Esophagus (tissue), 2 donors: ENCODE results near the gene AAK1. TPM values are rescaled to one million over a fixed set of nuclear protein-coding genes. Genes with fewer than 3 reads are reported as not detected.
A peak's percentile ranks its signal among the peaks of the same experiment; 100 is the strongest.
"Not testable (repeated sequence)": the region's sequence is repeated elsewhere in the genome, so short reads cannot be mapped to it uniquely, and the experiment has no call there.

Source experiments
- H3K27ac ChIP-seq, 2 donors: one replicate each; pipeline ENCODE4 v1.5.1; 2013; ENCODE audit warnings: low read depth in 2 of 2, mild to moderate bottlenecking in 2 of 2, inconsistent platforms in 1 of 2, low read length in 1 of 2, moderate library complexity in 1 of 2
- H3K27me3 ChIP-seq, 2 donors: one replicate each; pipeline ENCODE4 v1.6.1; 2013; ENCODE audit warnings: low read length in 2 of 2, control low read depth in 1 of 2, mild to moderate bottlenecking in 1 of 2; ENCODE audit not compliant: insufficient read depth in 2 of 2, control insufficient read depth in 1 of 2
- H3K36me3 ChIP-seq, 2 donors: one replicate each; pipeline ENCODE4 v1.6.1; 2013; ENCODE audit warnings: low read length in 1 of 2; ENCODE audit not compliant: control insufficient read depth in 2 of 2, insufficient read depth in 2 of 2
- H3K4me1 ChIP-seq, 2 donors: one replicate each; pipeline ENCODE4 v1.6.1; 2013; ENCODE audit warnings: low read length in 1 of 2; ENCODE audit not compliant: control insufficient read depth in 2 of 2, insufficient read depth in 2 of 2
- H3K4me3 ChIP-seq, 2 donors: one replicate each; pipeline ENCODE4 v1.5.1; 2013; ENCODE audit warnings: low read length in 2 of 2, mild to moderate bottlenecking in 2 of 2, low read depth in 1 of 2, moderate library complexity in 1 of 2
- H3K9me3 ChIP-seq, 2 donors: one replicate each; pipeline ENCODE4 v1.6.1; 2013; ENCODE audit warnings: mild to moderate bottlenecking in 2 of 2, low read depth in 1 of 2, low read length in 1 of 2, moderate library complexity in 1 of 2; ENCODE audit not compliant: control insufficient read depth in 2 of 2, insufficient read depth in 1 of 2
- WGBS, 2 donors: extraction: QIAGEN DNeasy Blood & Tissue Kit; methylation state at CpG; one replicate each; pipeline ENCODE4 v1.1.7; 2013; 5-methylcytosine and 5-hydroxymethylcytosine counted together
- polyA plus RNA-seq, 2 donors: library from polyadenylated mRNA; stranded (reverse); fragments of 200-250 nt; gene quantifications; one replicate each; pipeline ENCODE4 v1.2.3, GENCODE V29; 2013
- donor health status: healthy with polysubstance abuse.
- donor health status: Bipolar disorder and iron deficiency.

AAK1 gene
- polyA plus RNA-seq, 2 donors = 4.4 to 8.4 TPM

DNA sequence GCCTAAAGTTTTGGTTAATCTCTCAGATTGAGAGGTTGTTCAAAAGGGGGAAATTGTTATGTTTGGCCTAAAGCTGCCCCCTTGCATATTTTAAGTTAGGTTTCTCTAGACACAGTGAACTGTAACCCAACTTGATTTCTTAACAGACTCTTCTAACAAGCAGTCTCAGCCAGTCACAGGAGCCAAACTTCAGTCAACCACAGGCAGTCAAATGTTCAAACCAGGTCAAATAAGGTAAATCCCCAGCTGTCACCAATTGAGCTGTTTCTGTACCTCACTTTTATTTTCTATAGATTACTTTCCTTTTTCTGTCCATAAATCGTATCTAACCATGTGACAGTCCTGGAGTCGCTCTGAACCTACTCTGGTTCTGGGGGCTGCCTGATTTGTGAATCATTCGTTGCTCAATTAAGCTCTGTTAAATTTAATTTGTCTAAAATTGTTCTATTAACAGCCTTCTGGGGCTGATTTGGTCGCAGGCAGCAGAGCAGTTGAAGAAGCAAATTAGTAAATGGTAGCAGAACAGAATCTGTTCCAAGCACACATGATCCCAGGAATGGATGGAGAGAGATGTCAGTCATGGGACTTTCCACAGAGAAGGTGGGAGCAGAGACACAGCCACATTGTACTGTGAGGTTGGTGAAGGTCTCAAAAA is 189.9 kb downstream of the AAK1 start:
- H3K4me1 ChIP-seq = no peaks in the 10 kb centered on the region
- no peak overlapping the region for H3K27ac ChIP-seq
- no peak overlapping the region for H3K4me3 ChIP-seq
- no peaks in the 10 kb centered on the region for H3K9me3 ChIP-seq
- H3K36me3 ChIP-seq = no peaks in the 10 kb centered on the region
- 71 to 75% methylated on average over 4 of the region's 4 CpGs for WGBS, 2 donors
- H3K27me3 ChIP-seq = no peaks in the 10 kb centered on the region

DNA sequence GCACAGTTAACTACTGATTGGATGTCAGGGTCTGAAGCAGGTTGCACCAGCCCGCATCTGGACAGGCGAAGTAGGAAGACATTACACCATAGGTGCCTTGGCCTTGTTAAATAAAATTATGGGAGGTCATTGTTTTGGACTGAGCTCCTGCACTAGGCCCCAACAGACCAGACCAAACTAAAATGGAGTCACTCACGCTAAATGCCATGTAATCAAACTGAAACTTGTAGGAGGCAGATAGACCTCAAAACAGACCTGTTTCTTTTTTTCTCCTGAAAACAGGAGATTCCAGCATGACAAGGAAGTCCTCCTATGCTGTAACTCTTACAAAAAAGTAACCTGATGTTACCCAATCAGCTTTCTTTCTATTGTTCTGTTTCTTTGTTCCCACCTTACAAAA is 190.9 kb downstream of the AAK1 start:
- H3K36me3 ChIP-seq = no peaks in the 10 kb centered on the region
- no peaks in the 10 kb centered on the region for H3K4me1 ChIP-seq
- H3K9me3 ChIP-seq = no peaks in the 10 kb centered on the region
- no peaks in the 10 kb centered on the region for H3K27me3 ChIP-seq
- no peak overlapping the region for H3K27ac ChIP-seq
- no peak overlapping the region for H3K4me3 ChIP-seq
- 91 to 93% methylated on average over 3 of the region's 3 CpGs for WGBS, 2 donors

GRCh38 chr2:69450735-69451416 is 192.7 kb downstream of the AAK1 start:
- Histone ChIP-seq H3K4me3 (no peak overlapping the region), H3K36me3 (no peaks in the 10 kb centered on the region), H3K27me3 (no peaks in the 10 kb centered on the region), H3K9me3 (no peaks in the 10 kb centered on the region), H3K4me1 (no peaks in the 10 kb centered on the region), H3K27ac (no peak overlapping the region)
- 73 to 80% methylated on average over 6 of the region's 6 CpGs for WGBS, 2 donors

GRCh38 chr2:69449906-69450305 is 193.6 kb downstream of the AAK1 start:
- no peak overlapping the region for H3K4me3 ChIP-seq
- no peaks in the 10 kb centered on the region for H3K4me1 ChIP-seq
- H3K27ac ChIP-seq = no peak overlapping the region
- no peaks in the 10 kb centered on the region for H3K9me3 ChIP-seq
- WGBS, 2 donors = 88 to 91% methylated on average over 5 of the region's 5 CpGs
- H3K36me3 ChIP-seq = no peaks in the 10 kb centered on the region
- no peaks in the 10 kb centered on the region for H3K27me3 ChIP-seq

DNA sequence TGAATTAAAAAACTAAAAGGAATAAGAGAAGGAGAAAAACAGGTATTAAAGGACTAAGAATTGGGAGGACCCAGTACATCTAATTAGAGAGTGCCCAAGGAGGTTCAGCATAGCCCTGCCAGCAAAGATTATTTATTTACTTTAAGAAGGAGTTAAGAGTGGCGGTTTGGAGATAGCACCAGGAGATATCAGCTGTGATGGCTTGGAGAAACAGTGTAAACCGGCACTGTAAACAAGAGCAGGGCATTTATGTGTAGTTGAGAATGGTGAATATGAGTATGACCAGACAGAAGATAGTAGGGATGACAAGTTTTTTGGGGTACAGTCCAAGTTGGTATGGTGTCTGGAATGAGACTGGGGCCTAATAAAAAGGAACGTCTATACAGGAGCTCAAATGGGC is 199.9 kb downstream of the AAK1 start:
- H3K27ac ChIP-seq, H3K27me3 ChIP-seq, H3K36me3 ChIP-seq, H3K4me3 ChIP-seq, H3K9me3 ChIP-seq, H3K4me1 ChIP-seq: not testable (repeated sequence)
- WGBS, 2 donors = 81% methylated on average over 3 of the region's 3 CpGs

DNA sequence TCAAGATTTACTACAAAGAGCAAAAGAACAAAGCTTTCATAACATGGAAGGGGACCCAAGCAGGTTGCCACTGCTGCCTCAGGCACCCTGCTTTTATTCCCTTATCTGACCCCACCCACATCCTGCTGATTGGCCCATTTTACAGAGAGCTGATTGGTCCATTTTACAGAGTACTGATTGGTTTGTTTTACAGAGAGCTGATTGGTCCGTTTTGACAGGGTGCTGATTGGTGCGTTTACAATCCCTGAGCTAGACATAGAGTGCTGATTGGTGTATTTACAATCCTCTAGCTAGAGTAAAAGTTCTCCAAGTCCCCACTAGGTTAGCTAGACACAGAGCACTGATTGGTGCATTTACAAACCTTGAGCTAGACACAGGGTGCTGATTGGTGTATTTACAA is 204.0 kb downstream of the AAK1 start:
- H3K9me3 ChIP-seq, H3K27ac ChIP-seq, H3K27me3 ChIP-seq, H3K4me1 ChIP-seq, H3K4me3 ChIP-seq, H3K36me3 ChIP-seq: not testable (repeated sequence)
- WGBS, 2 donors = 96 to 99% methylated on average over 2 of the region's 2 CpGs

DNA sequence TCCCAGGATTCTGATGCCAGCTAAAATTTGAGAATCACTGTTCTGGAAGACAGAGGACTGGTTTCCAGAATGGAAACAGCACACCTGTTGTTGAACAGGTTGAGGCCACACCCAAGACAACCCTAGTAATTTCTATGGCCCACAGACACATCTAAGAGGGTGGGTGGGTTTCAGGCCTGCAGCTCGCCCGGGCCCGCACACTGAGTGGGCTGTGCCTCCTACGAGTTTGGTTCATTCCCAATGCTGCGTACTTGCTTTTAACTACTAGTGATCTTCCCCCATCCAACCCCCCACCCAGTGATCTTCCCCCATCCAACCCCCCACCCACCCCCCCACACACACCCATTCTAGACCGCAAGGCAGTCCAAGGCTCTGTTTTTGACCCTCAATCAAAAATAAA is 205.0 kb downstream of the AAK1 start:
- Histone ChIP-seq H3K9me3 (no peaks in the 10 kb centered on the region), H3K27ac (peak overlapping the region; percentile 93 to 100), H3K27me3 (no peaks in the 10 kb centered on the region), H3K4me3 (no peak overlapping the region), H3K36me3 (no peaks in the 10 kb centered on the region), H3K4me1 (peaks cover 0 to 2% of the 10 kb centered on the region in 2 donors)
- 93 to 97% methylated on average over 6 of the region's 6 CpGs for WGBS, 2 donors

GRCh38 chr2:69437751-69438154 is 205.8 kb downstream of the AAK1 start:
- WGBS, 2 donors = 26 to 32% methylated on average over 7 of the region's 7 CpGs
- H3K9me3 ChIP-seq = no peaks in the 10 kb centered on the region

GRCh38 chr2:69436938-69437750 is 206.4 kb downstream of the AAK1 start, which contains the start of gene NFU1:
TSS of gene NFU1 (minus strand) at chr2:69437435. CDS start at chr2:69437422, 13 bp downstream.
- H3K36me3 ChIP-seq = no peaks in the 10 kb centered on the region
- no peaks in the 10 kb centered on the region for H3K9me3 ChIP-seq
- WGBS, 2 donors = 0 to 1% methylated on average over 60 of the region's 60 CpGs
- H3K4me1 ChIP-seq = peaks cover 0 to 2% of the 10 kb centered on the region in 2 donors
- H3K27ac ChIP-seq = peak within 1 kb of the TSS; percentile 93 to 100
- peak within 1 kb of the TSS; percentile 73 to 88 for H3K4me3 ChIP-seq
- no peaks in the 10 kb centered on the region for H3K27me3 ChIP-seq

More at GRCh38 chr2:69437751-69438154, 205.8 kb downstream of the AAK1 start:
- H3K27ac ChIP-seq = peak overlapping the region; percentile 93 to 100
- peaks cover 0 to 2% of the 10 kb centered on the region in 2 donors for H3K4me1 ChIP-seq
- H3K27me3 ChIP-seq = no peaks in the 10 kb centered on the region
- peak overlapping the region; percentile 73 to 88 for H3K4me3 ChIP-seq
- no peaks in the 10 kb centered on the region for H3K36me3 ChIP-seq
